Measurements from ENCODE around the gene TCL1A.

DNA sequence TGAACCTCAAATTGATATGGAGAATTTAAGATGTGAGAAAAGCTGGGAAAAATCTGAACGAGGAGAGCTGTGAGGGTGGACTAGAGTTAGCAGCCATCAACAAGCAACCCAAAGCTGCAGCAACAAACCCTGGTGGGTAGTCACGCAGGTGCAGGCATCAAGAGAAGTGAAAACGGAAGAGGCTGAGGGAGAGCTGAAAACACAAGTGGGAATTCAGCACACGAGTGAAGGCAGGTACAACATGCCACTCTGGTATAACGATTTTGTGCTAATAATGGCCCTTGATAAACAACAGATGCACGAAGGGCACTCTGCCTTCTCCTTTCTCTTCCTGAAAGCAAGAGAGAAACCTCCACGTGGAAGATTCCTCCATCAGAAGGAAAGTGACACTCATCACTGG, 16.2 kb downstream of the TCL1A start:
- TF ChIP-seq CTCF (IDR thresholded peaks at IDR 0.05) (no peak), POLR2A (IDR thresholded peaks at IDR 0.05) (no peak)

Data from sigmoid colon (tissue), 3 donors.